ENCODE measurements around the gene ZDHHC20. TPM values are rescaled to one million over a fixed set of nuclear protein-coding genes. Genes with fewer than 3 reads are reported as not detected.

The ZDHHC20 gene
- total RNA-seq, 2 experiments from 2014 or later, result 65.7 to 68.0 TPM

DNA sequence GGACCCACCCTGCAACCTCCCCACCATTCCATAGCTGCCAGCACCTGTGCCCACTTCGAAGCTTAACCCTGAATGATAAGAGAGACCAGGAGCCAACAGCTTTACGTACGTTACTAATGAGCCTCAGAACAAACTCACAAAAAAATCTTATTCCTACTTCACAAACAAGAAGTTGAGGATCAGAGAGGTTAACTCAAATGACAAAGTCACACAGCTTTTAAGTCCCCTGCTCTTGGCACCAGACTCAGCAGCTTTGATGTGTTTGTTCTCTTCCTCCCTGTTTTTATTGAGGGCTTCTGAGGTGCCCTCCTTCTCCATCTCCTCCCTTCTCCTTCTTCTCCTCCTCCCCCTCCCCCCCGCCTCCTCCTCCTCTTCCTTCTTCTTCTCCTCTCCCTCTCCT, 115.4 kb downstream of the ZDHHC20 start:
- peak overlapping the region; percentile 74 for H3K4me3 Mint-ChIP-seq
- no peak for DNase-seq
- no peaks in the 10 kb centered on the region for H3K36me3 Mint-ChIP-seq
- CTCF ChIA-PET, result interaction anchor here (1.0 to 1.9 kb wide), 6 partner anchors 11 to 136 kb away, joined by 3 to 12 read pairs (median 5); no protein-coding TSS in a partner anchor
- peak overlapping the region; percentile 84 for H3K27ac Mint-ChIP-seq
- no peak for ATAC-seq
- H3K4me1 Mint-ChIP-seq, result peaks cover 30% of the 10 kb centered on the region
- no peaks in the 10 kb centered on the region for H3K9me3 Mint-ChIP-seq (ENCODE audit: low read depth)
- no peaks in the 10 kb centered on the region for H3K27me3 Mint-ChIP-seq

DNA sequence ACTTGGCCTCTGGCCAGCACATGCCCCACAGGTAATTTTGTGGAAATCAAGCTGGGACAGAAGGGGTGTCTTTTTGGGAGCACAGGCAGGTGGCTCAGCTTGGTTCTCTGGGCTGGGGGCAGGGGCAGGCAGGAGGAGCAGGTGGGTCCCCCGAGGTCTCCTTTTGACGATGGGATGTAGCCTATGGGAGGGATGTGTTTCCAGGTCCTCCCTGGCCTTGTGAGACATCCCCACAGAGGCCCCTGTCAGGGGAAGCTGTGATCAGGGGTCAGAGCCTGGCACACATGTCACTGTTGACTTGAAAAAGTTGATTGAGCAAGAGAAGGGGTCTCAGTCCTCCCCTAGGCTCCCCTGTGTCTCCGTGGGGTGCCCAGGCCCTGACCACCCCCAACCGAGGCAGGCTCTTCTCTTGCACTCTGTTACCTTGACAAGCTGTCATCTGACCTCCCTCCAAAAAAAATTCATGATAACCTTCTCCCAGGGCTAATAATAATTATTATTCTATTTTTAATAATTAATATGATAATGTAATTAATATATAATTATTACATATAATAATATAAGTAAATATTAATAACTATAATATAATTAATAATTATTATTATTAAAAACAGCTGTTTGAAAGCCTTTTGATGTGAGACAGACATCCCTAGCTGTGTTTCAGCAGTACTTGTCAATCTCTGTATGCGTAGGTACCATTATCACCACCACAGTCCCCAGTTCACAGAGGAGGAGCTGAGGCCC, 116.2 kb downstream of the ZDHHC20 start:
- H3K4me1 Mint-ChIP-seq, result peaks cover 30% of the 10 kb centered on the region
- DNase-seq, result no peak
- CTCF ChIA-PET, result interaction anchor here (0.7 to 1.9 kb wide), 4 partner anchors 14 to 639 kb away, joined by 3 to 12 read pairs (median 4); no protein-coding TSS in a partner anchor
- no peak overlapping the region for H3K4me3 Mint-ChIP-seq
- no peaks in the 10 kb centered on the region for H3K27me3 Mint-ChIP-seq
- no peaks in the 10 kb centered on the region for H3K36me3 Mint-ChIP-seq
- ATAC-seq, result no peak
- no peak overlapping the region for H3K27ac Mint-ChIP-seq
- H3K9me3 Mint-ChIP-seq (ENCODE audit: low read depth), result no peaks in the 10 kb centered on the region

DNA sequence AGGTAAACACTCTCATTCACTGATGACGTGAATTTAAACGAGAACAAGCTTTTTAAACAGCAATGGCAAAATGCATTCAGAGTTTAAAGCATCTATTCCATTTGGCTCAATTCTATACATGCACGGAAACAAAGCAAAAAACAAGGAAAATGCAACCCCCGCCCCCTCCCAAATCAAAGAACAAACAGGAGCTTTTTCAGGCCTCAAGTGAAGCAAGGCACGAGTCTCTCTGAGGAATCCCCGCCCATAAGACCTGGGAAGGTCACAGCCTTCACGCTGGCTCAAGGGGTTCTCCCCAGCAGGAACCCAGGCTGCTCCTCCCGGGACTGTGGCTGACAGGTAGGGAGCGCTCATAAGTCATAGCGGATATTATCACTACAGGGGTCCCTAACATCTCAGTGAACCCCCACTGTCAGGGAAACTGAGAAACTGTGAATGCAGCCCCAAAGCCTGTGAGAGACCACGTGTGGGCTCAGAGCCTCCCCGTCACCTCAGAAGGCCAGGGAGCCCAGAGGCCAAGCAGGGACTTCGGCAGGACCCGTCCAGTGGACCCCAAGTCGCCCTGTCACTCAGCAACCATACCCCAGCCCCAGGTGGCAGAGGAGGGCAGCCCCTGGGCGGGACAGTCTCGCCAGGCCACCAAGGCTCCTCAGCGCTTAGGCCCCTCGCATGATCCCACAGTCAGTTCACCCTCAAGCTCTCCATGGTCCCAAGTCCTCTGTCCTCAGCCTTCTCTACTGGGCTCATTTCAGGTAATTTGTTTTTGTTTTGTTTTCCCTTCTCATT, 117.3 kb downstream of the ZDHHC20 start:
- CTCF ChIA-PET, result no interaction called here
- Mint-ChIP-seq H3K4me3 (no peak overlapping the region), H3K27me3 (no peaks in the 10 kb centered on the region), H3K4me1 (peaks cover 30% of the 10 kb centered on the region), H3K9me3 (ENCODE audit: low read depth) (no peaks in the 10 kb centered on the region), H3K27ac (no peak overlapping the region), H3K36me3 (no peaks in the 10 kb centered on the region)
- DNase-seq (no peak), ATAC-seq (no peak)

DNA sequence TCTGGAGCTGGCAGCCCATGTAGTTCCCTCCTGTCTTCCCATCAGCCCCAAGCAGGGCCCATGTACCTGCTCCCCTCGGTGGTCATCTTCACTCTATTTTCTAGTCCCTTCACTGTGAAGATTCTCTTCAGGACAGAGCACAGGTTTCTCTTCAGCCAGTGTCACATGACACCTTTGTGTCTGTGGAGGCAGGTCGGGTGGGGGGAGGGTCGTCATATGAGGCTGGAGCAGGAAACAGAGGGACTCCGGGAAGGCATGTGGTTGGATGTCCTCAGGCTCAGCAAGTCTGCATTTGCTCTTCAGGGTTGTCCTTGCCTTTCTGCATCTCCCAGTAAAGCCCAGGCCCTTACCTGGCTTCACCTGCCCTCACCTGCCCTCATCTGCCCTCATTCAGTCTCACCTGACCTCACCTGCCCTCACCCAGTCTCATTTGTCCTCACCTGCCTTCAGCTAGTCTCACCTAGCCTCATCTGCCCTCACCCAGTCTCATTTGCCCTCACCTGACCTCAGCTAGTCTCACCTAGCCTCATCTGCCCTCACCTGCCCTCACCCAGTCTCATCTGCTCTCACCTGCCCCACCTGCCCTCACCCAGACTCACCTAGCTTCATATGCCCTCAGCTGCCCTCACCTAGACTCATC, 120.3 kb downstream of the ZDHHC20 start:
- CTCF ChIA-PET, result no interaction called here
- H3K27ac Mint-ChIP-seq, result no peak overlapping the region
- DNase-seq (no peak), ATAC-seq (no peak)
- no peak overlapping the region for H3K4me3 Mint-ChIP-seq
- H3K27me3 Mint-ChIP-seq, result no peaks in the 10 kb centered on the region
- H3K36me3 Mint-ChIP-seq, result peaks cover 3% of the 10 kb centered on the region
- H3K9me3 Mint-ChIP-seq (ENCODE audit: low read depth), result no peaks in the 10 kb centered on the region
- peaks cover 16% of the 10 kb centered on the region for H3K4me1 Mint-ChIP-seq

DNA sequence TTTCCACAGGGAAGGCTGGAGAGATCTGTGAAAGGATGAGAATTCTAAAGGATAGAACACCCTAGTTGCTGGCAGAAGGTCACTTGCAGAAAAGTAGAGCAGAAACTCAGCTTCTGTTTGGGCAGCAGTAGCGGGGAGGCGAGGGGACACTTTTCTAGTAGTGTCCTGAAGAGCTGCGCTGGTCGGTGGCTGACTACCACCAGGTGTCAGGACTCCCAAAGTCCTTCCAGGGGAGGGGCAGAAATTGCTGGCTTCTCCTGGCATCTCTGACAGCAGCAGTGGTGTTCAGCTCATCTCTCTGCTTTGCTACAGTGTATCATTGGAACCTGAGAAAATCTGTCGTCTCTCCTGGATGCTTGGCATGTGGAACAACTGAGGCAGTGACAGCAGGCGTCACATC, 120.9 kb downstream of the ZDHHC20 start:
- Mint-ChIP-seq H3K36me3 (peaks cover 5% of the 10 kb centered on the region), H3K9me3 (ENCODE audit: low read depth) (no peaks in the 10 kb centered on the region), H3K4me1 (peaks cover 10% of the 10 kb centered on the region), H3K27me3 (no peaks in the 10 kb centered on the region), H3K27ac (no peak overlapping the region), H3K4me3 (no peak overlapping the region)
- ATAC-seq, result no peak
- CTCF ChIA-PET, result no interaction called here
- no peak for DNase-seq

DNA sequence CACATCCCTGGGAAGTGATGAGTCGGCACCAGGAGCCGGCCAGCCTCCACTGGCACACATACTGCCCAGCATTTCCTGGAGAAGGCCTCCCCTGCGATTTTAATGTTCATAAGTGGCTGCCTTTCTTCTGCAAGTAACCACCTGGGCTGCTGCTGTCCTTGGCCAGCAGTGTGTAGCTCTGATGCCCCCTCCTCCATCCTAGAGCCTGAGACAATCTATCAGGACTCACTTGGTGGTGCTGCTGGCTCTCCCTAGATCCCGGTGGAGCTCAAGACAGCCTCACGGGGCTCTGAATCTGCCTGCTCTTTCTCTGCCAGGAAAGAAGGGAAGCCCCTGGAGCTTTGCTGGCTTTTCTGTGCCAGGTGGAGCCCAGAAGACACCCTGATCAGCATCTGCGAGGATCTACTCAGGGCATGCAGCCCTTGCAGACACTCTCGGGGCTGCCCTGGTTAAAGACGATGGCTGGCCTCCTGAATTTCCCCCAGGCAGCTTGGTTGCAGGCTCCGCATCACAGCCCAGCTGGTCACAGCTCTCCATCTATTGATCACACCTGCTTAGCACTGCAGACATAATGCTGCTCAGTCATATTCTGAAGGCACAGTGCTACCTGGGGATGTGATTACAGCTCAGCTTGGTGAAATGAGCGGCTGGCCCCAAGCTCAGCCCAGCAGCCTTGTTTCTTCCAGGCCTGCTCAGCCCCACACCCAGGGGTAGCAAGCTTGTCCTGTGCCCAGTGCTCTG, 122.3 kb downstream of the ZDHHC20 start:
- ATAC-seq (no peak), DNase-seq (no peak)
- no peaks in the 10 kb centered on the region for H3K27me3 Mint-ChIP-seq
- no peak overlapping the region for H3K27ac Mint-ChIP-seq
- H3K4me1 Mint-ChIP-seq, result peaks cover 8% of the 10 kb centered on the region
- CTCF ChIA-PET, result no interaction called here
- peaks cover 8% of the 10 kb centered on the region for H3K36me3 Mint-ChIP-seq
- H3K9me3 Mint-ChIP-seq (ENCODE audit: low read depth), result no peaks in the 10 kb centered on the region
- H3K4me3 Mint-ChIP-seq, result no peak overlapping the region

DNA sequence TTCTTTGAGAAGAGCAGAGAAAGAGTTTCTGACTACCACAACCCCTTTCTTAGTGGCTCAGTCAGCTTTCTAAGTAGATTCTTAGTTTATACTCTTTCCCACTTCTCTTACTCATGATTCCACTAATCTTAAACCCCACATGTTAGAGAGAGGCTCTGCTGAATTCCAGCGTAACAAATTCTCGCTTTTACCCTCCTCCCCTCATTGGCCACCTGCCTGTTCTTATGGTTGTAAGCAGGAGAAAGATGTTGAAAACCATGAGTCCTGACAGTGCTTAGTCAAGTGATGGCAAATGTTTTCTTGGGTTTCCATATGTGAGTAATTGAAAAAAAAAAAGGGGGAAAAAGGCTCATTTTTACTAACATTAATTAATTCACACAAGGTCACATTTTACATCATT, 125.9 kb downstream of the ZDHHC20 start:
- peaks cover 15% of the 10 kb centered on the region for H3K36me3 Mint-ChIP-seq
- ATAC-seq, result no peak
- peaks cover 39% of the 10 kb centered on the region for H3K4me1 Mint-ChIP-seq
- H3K27ac Mint-ChIP-seq, result no peak overlapping the region
- H3K27me3 Mint-ChIP-seq, result no peaks in the 10 kb centered on the region
- no peaks in the 10 kb centered on the region for H3K9me3 Mint-ChIP-seq (ENCODE audit: low read depth)
- CTCF ChIA-PET, result interaction anchor here (1.2 kb wide), 2 partner anchors 11 to 18 kb away, joined by 3 to 5 read pairs; no protein-coding TSS in a partner anchor
- H3K4me3 Mint-ChIP-seq, result no peak overlapping the region
- no peak for DNase-seq

DNA sequence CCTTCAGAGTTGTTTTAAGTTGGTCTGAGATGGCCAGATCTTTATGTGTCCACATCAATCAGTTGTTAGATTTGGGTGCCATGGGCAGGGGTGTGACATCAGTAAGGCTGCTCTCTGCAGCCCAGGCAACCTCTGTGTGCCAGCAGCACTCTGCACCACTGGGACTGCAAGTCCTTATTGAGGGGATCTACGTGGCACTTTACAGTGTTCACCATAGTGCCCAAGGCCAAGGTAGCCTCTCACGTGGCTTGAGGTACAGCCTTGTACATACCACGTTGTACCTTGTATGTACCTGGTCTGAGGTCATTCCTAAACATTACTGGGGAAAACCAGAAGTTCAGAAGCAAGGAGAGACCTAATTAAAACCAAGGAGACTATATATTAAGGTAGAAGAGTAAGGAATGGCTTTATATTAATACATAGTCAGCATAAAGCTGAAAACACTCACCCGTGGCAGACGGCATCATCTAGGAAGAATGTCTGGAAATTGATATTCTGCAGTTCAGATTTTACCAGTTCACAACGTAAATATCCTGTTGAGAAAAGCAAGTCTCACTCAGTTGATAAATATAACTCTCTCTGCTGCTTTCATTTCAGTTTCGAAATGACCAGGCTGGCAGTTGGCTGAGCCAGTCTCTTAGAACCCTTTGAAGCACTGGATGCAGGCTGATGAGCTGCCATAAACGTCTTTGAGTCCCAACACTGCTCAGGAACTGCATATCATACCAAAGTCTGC, 128.8 kb downstream of the ZDHHC20 start:
- Mint-ChIP-seq H3K4me1 (peaks cover 48% of the 10 kb centered on the region), H3K27ac (peak overlapping the region; percentile 89), H3K4me3 (peak overlapping the region; percentile 57), H3K36me3 (peaks cover 24% of the 10 kb centered on the region), H3K27me3 (no peaks in the 10 kb centered on the region), H3K9me3 (ENCODE audit: low read depth) (no peaks in the 10 kb centered on the region)
- ATAC-seq (peak; percentile 85), DNase-seq (peak; percentile 80)
- CTCF ChIA-PET, result interaction anchor here (1.6 to 2.6 kb wide), 2 partner anchors 32 to 146 kb away, joined by 6 to 12 read pairs; no protein-coding TSS in a partner anchor

DNA sequence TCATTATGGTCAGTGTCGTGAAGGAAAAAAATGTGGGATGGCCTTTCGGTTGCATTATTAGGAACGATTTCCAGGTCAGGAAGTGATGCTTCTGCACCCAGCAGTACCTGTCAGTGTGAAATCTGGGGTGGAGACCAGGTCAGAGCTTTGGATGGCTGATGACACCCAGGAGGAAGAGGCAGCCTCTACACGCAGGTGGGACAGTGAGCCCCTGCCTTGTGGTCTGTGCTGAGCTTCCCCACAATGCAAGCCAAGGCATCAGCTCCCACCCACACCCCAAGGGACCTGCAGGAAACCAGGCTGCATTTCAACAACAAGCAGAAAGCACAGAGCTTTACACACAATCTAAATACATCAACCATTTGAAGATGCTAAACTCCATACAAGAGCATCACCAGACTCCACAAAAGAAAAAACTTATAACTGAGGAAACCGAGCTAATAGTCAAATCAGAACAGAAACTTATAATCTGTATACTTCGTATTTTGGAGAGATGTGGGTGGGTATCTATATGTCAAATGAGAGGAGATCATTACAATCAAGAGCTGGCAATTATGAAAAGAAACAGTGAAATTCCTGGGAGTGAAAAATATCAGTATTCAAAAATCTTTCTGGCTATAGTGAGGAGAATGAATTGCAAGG, 130.1 kb downstream of the ZDHHC20 start:
- DNase-seq, result peak; percentile 58
- Mint-ChIP-seq H3K4me1 (peaks cover 55% of the 10 kb centered on the region), H3K27ac (peak overlapping the region; percentile 89), H3K9me3 (ENCODE audit: low read depth) (no peaks in the 10 kb centered on the region), H3K4me3 (peak overlapping the region; percentile 25), H3K27me3 (no peaks in the 10 kb centered on the region), H3K36me3 (peaks cover 23% of the 10 kb centered on the region)
- CTCF ChIA-PET, result interaction anchor here (0.5 to 2.6 kb wide), 5 partner anchors 15 to 190 kb away, joined by 3 to 12 read pairs (median 5); no protein-coding TSS in a partner anchor
- ATAC-seq, result peak; percentile 32

DNA sequence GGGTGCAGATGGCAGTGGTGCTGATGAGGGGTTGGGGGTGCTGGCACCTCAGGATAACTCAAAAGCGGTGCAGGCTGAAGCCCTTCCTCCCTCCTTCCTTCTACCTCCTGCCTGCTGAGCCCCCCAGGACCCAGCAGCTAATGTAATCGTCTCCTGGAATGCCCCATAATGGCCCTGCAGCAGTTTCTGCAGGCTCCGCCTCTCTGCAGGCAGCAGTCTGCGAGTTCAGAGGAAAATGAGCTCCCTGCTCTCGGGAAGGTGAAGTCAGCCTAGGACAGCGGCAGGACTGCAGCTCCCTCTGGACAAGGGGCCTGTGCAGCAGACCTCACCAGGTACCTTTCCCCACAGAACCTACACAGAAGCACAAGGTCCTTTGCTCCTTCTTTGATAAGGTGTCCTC, 130.9 kb downstream of the ZDHHC20 start:
- DNase-seq (no peak), ATAC-seq (no peak)
- peaks cover 22% of the 10 kb centered on the region for H3K36me3 Mint-ChIP-seq
- H3K9me3 Mint-ChIP-seq (ENCODE audit: low read depth), result no peaks in the 10 kb centered on the region
- H3K27me3 Mint-ChIP-seq, result no peaks in the 10 kb centered on the region
- CTCF ChIA-PET, result interaction anchor here (1.4 to 2.6 kb wide), 3 partner anchors 15 to 148 kb away, joined by 5 to 12 read pairs (median 6); no protein-coding TSS in a partner anchor
- peak overlapping the region; percentile 89 for H3K27ac Mint-ChIP-seq
- H3K4me1 Mint-ChIP-seq, result peaks cover 55% of the 10 kb centered on the region
- no peak overlapping the region for H3K4me3 Mint-ChIP-seq

DNA sequence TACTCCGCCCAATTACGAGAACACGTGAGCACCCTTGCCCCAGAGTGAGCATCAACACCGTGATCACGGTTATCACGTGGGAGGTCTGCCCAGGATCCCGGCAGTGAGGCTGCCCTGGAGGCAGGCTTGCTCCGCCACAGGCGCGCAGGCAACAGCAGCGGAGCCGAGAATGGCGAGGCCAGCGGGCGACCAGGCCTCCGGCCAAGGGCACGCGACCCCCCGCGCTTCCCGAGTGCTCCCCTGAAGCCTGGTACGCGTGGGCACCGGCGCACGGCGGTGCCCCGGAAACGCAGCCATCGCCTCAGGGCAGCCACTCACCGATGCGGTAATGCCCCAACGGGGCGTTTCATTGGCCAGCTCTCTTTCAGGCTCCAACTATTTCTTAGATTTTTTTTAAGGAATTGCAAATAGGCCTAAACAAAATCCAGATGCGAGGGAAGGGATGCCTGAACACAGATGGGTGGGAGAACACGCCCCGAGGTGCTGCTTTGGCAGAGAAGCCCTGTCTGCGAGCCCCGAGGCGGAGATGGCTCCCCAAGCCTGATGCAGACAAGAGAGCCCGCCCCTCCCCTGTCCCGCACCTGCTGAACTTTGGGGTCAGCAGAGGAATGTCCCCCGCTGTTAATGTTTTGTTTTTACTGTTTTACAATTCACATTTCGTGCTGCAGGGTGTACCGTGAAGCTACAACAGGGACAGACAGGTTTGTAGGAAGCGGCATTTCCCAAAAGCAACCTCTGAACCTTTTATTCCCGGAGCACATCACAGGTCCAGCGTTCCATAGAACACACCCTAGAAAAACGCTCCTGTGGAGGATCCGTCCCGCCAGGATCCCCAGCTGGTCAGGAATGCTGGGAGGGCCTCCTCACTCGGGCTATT, 132.7 kb downstream of the ZDHHC20 start:
- Mint-ChIP-seq H3K36me3 (peaks cover 20% of the 10 kb centered on the region), H3K4me1 (peaks cover 48% of the 10 kb centered on the region), H3K9me3 (ENCODE audit: low read depth) (no peaks in the 10 kb centered on the region), H3K27me3 (no peaks in the 10 kb centered on the region), H3K27ac (no peak overlapping the region), H3K4me3 (peak overlapping the region; percentile 10)
- CTCF ChIA-PET, result interaction anchor here (2.0 kb wide), 1 partner anchor 151 kb away, joined by 5 read pairs; no protein-coding TSS in a partner anchor
- ATAC-seq (no peak), DNase-seq (no peak)
